ENCODE data around the gene CXCR2. TPM values are rescaled to one million over a fixed set of nuclear protein-coding genes. Genes with fewer than 3 reads are reported as not detected.

The CXCR2 gene
- total and polyA plus RNA-seq, 10 of the 15 experiments (the other 5 are each of a cell fraction or from before 2014, with no cell fraction given), result 0.04 to 0.62 (median 0.16) TPM

- Histone ChIP-seq H3K36me3 (ENCODE audit: control insufficient read depth in 2 of 2, insufficient read depth in 2 of 2, low read length in 1 of 2) (no peaks in the 10 kb centered on the region), H3K4me1 (ENCODE audit: control insufficient read depth, insufficient read depth, low read length) (no peaks in the 10 kb centered on the region), H3K4me2 (ENCODE audit: control insufficient read depth, insufficient read depth) (no peak overlapping the region), H3K9ac (ENCODE audit: control insufficient read depth, insufficient read depth, low read length) (no peak overlapping the region), H3K9me3 (replicated peaks; ENCODE audit: control insufficient read depth, insufficient read depth, low read length) (peaks cover 2% of the 10 kb centered on the region), H4K20me1 (ENCODE audit: control insufficient read depth, insufficient read depth) (no peaks in the 10 kb centered on the region), H3K79me2 (ENCODE audit: control insufficient read depth, insufficient read depth, low read length) (no peaks in the 10 kb centered on the region), H3K27me3 (replicated peaks in 1 of 2; ENCODE audit: control insufficient read depth in 2 of 2, insufficient read depth in 2 of 2, low read length in 1 of 2) (no peaks in the 10 kb centered on the region), H3K27ac (ENCODE audit: control insufficient read depth, insufficient read depth) (no peak overlapping the region), H3K4me3 (no peak overlapping the region), H2AFZ (ENCODE audit: control insufficient read depth, low read depth, low read length) (no peak overlapping the region)
- WGBS (ENCODE audit: insufficient coverage, insufficient replicate concordance, low lambda C conversion rate, missing lambda C conversion rate), result 46% methylated on average over 4 of the region's 4 CpGs
- POLR2A ChIA-PET, result no interaction called here
- no TSS peak for BruUV-seq (replicated peaks)
- CTCF ChIA-PET, result no interaction called here
- RAD21 ChIA-PET (ENCODE audit: unreplicated experiment), result no interaction called here
- SMC1A ChIA-PET (ENCODE audit: uncharacterized antibody, unreplicated experiment), result no interaction called here
- in situ Hi-C loops (cut with MboI), result no loop called here
- TF ChIP-seq ZNF24 (IDR thresholded peaks at IDR 0.05) (no peak), MTA2 (IDR thresholded peaks at IDR 0.05; ENCODE audit: low read depth) (no peak), LARP7 (IDR thresholded peaks at IDR 0.05) (no peak), MXI1 (IDR thresholded peaks at IDR 0.05; ENCODE audit: low read depth, low read length) (no peak), HDAC2 (IDR thresholded peaks at IDR 0.05) (no peak), RAD21 (IDR thresholded peaks at IDR 0.05; ENCODE audit: insufficient read depth, low read depth, low read length) (no peak), SUPT20H (IDR thresholded peaks at IDR 0.05; ENCODE audit: borderline replicate concordance, control insufficient read depth, low read depth, low read length) (no peak), SPI1 (IDR thresholded peaks at IDR 0.05; ENCODE audit: borderline replicate concordance, insufficient read depth, low read depth, low read length) (no peak), EED (IDR thresholded peaks at IDR 0.05; ENCODE audit: low read depth) (no peak), YY1 (IDR thresholded peaks at IDR 0.05; ENCODE audit: low read depth, low read length) (no peak), MAX (IDR thresholded peaks at IDR 0.05; ENCODE audit: low read depth, low read length) (no peak), ELK1 (IDR thresholded peaks at IDR 0.05; ENCODE audit: low read depth, low read length) (no peak), DPF2 (IDR thresholded peaks at IDR 0.05) (no peak), ZNF592 (IDR thresholded peaks at IDR 0.05) (no peak), STAT1 (conservative IDR thresholded peaks at IDR 0.05) (no peak), NR2F1 (conservative IDR thresholded peaks at IDR 0.05) (no peak), SIX5 (IDR thresholded peaks at IDR 0.05; ENCODE audit: low read depth, low read length, severe bottlenecking) (no peak)
- intact Hi-C loops (cut with micrococcal nuclease; ENCODE audit: unreplicated experiment), result no loop called here
- DNase-seq (ENCODE audit: low read depth, low spot score), result no peak
- FAIRE-seq, result no peak
- ATAC-seq, result no peak
Measured at GRCh38 chr2:218123986-218124385, 1.8 kb upstream of the CXCR2 start.
